IPS-18c (cell line): ENCODE data around the gene PIP5K1B.
"Not testable (repeated sequence)": the region's sequence is repeated elsewhere in the genome, so short reads cannot be mapped to it uniquely, and the experiment has no call there.

ENCODE experiments used
- H3K4me3 ChIP-seq: 2 replicates; pipeline ENCODE4 v1.7.0; 2013; ENCODE audit warnings: low read depth, mild to moderate bottlenecking, low read length, moderate library complexity; ENCODE audit not compliant: insufficient read depth
- H3K9me3 ChIP-seq: one replicate; pipeline ENCODE4 v1.6.1; 2013; ENCODE audit warnings: mild to moderate bottlenecking, low read length, moderate library complexity; ENCODE audit not compliant: control insufficient read depth, insufficient read depth

PIP5K1B gene

DNA sequence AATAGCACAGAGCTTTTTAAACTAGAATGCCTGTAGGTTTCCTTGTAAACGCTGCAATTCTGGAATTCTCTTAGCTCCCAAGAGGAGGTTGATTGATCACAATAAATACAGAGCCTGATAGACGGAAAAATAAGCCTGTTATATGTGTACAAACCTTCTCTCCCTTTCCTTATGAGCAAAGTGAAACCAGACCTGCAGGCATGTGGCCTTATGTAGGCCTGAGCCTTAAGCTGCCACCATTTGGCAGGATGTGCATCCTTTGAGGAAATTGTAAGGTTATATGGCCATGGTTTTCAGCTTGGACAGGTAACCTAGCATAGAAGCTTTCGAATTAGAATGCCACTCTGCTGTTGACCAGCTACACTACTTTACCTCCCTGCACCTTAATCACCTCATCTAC lies 259.7 kb downstream of the PIP5K1B start:
- H3K4me3 ChIP-seq, result no peak overlapping the region
- no peaks in the 10 kb centered on the region for H3K9me3 ChIP-seq

DNA sequence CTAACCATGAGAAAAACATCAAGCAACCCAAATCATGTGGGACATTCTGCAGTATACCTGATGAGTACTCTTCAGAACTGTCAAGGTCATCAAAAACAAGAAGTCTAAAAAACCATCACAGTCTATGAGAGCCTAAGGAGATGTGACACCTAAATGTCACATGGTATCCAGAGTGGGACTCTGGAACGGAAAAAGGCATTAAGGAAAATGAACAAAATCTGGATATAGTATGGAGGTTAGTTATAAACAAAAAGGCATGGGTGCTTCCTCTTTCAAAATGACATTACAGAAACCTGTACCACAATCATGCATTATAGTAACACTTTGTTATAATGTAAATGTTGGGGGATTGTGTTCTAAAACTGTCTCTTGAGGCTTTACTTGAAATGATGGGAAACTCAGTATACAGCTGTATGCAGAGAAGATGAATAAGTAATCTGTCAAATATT lies 261.5 kb downstream of the PIP5K1B start:
- Histone ChIP-seq H3K9me3 (no peaks in the 10 kb centered on the region), H3K4me3 (no peak overlapping the region)

DNA sequence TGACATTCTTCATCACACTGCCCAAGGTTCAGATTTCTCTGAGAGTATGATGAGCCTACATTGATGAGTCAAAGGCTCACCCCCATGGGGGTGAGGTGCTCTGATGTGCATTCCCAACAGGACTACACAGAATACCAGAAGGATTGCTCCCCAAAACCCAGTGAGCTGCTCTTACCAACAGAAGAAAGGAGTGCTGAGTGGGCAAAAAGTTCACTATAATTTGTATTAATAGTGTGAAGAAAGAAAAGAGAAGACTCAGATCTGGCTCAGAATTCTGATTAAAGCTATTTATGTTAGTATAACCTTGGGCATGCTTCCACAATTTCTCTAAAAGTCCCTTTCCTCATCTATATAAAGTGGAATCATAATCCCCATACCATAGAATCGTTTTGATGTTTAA lies 262.8 kb downstream of the PIP5K1B start:
- H3K4me3 ChIP-seq, result no peak overlapping the region
- no peaks in the 10 kb centered on the region for H3K9me3 ChIP-seq

DNA sequence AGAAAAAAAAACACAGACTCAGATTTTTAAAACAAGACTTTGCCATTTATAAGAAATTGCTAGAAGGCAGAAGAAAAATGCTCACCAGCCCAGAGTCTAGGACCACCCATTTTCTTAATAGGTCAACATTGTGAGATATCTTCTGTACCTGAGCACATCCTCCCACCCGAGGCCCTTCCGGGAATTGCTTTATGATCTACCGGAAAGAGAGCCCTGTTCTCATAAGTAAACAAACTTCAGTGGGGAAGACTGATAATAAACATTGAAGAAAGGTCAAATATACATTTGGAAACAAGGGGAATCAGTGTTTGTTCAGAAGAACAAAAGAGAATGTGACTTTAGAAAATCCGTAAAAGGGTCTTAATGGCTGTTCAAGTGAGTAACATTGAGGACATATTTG lies 264.5 kb downstream of the PIP5K1B start:
- Histone ChIP-seq H3K4me3 (no peak overlapping the region), H3K9me3 (no peaks in the 10 kb centered on the region)

DNA sequence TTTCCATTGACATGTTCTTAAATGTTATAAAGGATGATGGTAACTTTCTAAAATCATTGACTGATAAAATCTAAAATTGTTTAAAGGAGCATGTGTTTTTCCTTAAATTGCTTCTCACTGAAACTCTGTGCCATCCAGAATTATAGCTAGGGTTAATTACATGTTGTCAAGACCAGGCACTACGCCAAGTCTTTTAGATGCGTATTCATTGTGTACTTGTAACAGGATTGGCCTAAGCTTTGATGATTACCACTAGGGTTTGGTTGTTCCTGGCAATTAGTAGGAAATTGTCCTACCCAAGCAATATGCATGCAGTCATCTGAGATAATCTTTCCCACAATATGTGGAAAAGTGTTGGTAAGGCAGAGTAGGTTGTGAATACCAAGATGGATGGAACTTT lies 265.1 kb downstream of the PIP5K1B start:
- Histone ChIP-seq H3K9me3 (no peaks in the 10 kb centered on the region), H3K4me3 (no peak overlapping the region)

DNA sequence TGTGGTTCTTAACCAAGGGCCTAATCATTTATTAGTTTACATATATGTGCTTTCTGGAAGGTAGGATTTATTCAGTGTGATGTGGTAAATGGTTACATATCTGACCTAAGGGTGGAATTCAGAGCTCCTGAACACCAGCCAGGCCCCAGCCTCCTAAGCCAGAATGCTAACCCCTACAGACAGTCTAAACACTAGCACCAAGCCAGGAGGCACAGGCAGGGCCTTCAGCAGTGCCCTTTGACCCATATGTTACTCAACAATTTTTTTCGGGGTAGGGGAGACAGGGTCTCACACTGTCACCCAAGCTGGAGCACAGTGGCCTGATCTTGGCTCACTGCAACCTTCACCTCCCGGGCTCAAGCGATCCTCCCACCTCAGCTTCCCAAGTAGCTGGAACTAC lies 268.6 kb downstream of the PIP5K1B start:
- no peak overlapping the region for H3K4me3 ChIP-seq
- no peaks in the 10 kb centered on the region for H3K9me3 ChIP-seq

DNA sequence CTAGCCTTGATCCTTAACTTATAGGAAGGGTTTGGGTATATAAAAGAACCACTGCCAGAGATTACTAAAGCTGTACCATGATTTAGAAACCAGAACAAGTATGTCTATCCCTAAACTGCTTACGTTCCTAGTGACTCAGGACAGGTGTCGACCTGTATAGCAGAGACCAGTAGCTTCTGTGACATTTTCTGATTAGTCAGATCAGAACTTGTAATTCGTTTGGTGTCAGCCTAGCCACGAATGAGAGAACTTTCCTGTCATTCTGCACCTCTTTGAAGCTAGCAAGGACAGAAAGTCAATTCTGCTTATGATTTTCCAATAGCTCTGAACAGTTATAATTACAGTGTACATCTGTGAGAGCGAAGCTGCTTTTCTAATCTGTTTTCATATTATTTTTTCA lies 269.4 kb downstream of the PIP5K1B start:
- Histone ChIP-seq H3K4me3 (no peak overlapping the region), H3K9me3 (no peaks in the 10 kb centered on the region)

DNA sequence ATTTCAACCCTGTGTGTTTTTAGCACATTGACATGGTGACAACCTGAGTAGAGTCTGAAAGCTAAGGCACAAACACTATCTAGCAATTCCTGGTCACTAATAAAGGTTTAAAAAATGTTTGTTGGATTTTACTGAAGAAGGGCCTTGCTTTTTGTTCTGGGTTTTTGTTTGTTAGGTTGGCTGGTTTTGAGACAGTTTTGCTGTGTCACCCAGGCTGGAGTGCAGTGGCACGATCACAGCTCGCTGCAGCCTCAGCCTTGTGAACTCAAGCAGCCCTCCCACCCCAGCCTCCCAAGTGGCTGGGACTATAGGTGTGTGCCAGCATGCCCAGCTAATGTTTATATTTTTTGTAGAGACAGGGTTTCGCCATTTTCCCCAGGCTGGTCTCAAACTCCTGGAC lies 269.9 kb downstream of the PIP5K1B start:
- H3K9me3 ChIP-seq, result no peaks in the 10 kb centered on the region
- H3K4me3 ChIP-seq, result no peak overlapping the region

DNA sequence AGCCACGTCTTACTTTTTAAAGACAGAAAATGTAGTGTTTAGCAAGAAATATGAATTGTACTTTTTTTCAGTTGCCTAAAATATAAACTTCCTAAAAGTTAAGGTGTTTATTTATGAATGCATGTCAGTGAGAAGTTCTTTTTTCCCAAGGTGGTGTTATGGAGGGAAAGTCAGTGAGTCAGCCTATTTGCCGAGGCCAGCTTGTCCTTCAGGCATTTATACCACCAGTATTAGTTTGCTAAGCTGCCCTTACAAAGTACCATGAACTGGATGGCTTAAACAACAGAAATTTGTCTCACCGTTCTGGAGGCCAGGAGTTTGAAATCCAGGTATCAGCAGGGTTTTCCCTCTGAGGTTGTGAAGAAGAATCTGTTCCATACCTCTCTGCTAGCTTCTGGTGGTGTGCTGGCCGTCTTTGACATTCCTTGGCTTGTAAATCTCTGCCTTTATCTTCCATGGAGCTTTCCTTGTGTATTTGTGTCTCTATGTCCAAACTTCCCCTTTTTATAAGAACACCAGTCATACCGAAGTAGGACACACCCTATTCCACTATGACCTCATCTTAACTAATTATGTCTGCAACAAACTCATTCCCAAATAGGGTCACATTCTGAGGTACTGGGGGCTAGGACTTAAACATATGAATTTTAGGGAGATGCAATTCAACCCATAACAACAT lies 270.5 kb downstream of the PIP5K1B start:
- Histone ChIP-seq H3K4me3 (no peak overlapping the region), H3K9me3 (no peaks in the 10 kb centered on the region)

DNA sequence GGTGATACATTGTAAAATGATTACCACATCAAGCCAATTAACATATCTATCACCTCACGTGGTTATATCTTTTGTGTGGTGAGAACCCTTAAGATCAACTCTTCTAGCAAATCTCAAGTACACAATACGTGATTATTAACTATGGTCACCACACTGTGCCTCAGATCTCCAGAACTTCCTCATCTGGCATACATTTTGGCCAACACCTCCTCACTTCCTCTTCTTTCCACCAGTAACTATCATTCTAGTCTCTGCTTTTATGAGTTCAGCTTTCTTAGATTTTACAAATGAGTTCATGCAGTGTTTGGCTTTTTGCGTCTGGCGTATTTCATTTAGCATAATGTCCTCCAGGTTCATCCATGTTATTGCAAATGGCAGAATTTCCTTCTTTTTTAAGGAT lies 273.0 kb downstream of the PIP5K1B start:
- Histone ChIP-seq H3K4me3 (no peak overlapping the region), H3K9me3 (no peaks in the 10 kb centered on the region)

DNA sequence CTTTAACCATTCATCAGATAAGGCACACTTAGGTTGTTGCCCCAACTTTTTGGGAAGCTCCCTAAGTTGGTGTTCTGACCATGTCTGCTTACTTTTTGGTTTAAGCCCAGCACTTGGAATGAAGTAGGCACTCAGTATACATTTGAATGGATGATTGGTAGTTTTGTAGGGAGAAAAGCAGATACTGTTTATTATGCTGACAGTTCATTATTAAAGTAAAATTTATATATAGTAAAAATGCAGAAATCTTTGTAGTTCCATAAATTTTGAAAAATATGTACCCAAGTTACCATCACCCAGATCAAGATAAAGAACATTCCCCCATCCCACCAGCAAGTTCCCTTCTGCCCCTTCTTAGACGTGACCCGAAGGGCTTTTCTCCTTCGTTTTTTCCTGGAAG lies 273.5 kb downstream of the PIP5K1B start:
- Histone ChIP-seq H3K4me3 (no peak overlapping the region), H3K9me3 (no peaks in the 10 kb centered on the region)

DNA sequence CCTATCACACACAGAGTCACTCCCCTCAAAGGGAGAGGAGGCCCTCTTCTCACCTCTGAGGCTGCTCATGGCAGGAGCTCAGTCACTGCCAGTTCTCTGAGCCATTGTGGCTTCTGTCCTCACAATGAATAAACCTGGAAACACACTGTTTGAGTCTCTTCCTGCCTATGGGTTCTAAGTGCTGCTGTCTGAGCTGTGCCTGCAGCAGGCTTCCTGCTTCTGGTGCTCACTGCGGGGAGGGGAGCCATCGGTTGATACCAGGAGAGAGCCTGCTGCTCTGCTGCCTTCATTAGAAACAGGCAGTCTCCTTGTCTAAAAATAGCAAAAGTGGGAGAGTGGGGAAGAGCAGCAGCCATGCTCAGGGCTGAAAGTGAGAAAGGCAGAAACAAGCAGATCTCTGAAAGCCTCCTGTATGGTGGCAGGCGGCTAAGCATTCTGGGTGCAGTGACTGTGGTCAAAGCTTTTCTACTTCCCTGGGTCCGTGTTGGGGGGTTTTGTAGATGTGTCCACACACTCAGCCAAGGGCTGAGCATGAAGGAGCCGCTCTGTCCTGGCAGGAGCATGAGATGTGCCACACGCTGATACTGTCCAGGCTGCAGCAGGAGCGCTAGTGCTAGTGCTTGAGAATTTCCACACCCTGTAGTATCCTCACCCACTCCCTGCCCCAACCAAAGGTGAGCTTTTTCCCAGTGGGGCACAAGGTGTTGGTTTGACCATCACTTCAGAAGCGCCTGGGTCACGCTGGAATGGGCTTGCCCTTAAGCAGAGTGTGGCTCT lies 274.7 kb downstream of the PIP5K1B start:
- H3K9me3 ChIP-seq, result no peaks in the 10 kb centered on the region
- H3K4me3 ChIP-seq, result no peak overlapping the region

DNA sequence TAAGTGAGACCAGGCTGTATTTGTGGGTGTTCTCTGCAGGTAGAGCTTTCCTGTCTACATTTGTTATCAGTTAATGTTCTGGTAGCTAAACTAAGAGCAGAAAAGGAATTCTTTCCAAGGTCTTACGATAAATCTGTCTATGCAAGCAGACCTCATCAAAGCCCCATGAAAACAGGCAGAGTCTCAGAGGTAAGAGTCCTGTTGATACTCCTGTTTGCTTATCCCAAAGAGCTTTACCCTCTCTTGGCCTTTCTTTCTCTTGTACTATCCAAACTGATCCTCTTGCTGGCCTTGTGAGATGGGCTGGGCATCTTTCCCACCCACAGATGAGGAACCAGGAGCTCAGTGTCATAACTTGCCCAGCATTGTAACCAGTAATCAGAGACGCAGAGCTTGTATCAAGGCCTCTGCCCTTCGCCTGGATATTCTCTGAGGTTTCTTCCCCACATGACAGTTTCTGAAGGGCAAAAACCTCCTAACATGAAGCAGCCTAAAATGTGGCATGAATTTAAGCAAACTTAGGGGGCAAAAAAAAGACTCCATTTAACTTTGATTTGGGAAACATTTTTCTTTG lies 275.4 kb downstream of the PIP5K1B start:
- no peak overlapping the region for H3K4me3 ChIP-seq
- H3K9me3 ChIP-seq, result no peaks in the 10 kb centered on the region

DNA sequence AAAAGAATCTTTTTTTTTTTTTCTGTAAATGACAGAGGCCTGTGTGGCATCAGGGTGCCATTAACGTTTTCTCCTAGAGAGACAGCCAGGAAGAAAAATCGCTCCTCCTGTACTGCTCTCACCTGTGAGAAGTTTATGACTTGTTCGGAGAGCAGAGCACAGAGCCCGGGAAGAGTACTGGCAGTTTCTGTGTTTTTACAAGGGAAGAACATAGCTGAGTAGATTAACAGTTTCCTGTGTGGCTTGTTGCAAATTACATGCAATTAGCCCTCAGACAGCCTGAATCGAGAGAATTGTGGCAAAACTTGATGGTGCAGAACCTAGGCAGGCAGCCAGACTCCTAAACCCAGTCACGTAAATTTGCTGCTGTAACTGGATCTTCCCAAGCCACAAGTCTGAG lies 276.7 kb downstream of the PIP5K1B start:
- H3K4me3 ChIP-seq, result no peak overlapping the region

DNA sequence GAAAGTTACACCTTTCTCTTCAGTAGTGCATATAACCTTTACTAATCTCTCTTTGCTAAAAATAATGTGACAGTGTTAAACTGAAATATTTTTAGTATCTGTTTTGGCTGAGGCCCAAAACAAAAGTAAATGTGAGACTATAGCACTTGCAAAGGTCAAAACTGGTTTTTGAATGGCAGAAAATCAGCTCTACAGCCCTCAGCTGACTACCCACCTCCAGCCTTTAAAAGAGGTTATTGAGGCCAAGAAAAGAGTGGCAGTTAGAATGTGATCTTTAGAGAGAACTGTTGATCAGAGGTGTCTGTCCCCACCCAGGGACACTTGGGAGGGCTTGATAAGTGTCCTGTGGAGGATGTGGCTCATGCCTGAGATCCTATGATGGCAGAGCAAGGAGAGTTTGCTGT lies 278.0 kb downstream of the PIP5K1B start:
- Histone ChIP-seq H3K4me3 (no peak overlapping the region), H3K9me3 (no peaks in the 10 kb centered on the region)

More for the DNA sequence above, 276.7 kb downstream of the PIP5K1B start:
- H3K9me3 ChIP-seq, result no peaks in the 10 kb centered on the region

DNA sequence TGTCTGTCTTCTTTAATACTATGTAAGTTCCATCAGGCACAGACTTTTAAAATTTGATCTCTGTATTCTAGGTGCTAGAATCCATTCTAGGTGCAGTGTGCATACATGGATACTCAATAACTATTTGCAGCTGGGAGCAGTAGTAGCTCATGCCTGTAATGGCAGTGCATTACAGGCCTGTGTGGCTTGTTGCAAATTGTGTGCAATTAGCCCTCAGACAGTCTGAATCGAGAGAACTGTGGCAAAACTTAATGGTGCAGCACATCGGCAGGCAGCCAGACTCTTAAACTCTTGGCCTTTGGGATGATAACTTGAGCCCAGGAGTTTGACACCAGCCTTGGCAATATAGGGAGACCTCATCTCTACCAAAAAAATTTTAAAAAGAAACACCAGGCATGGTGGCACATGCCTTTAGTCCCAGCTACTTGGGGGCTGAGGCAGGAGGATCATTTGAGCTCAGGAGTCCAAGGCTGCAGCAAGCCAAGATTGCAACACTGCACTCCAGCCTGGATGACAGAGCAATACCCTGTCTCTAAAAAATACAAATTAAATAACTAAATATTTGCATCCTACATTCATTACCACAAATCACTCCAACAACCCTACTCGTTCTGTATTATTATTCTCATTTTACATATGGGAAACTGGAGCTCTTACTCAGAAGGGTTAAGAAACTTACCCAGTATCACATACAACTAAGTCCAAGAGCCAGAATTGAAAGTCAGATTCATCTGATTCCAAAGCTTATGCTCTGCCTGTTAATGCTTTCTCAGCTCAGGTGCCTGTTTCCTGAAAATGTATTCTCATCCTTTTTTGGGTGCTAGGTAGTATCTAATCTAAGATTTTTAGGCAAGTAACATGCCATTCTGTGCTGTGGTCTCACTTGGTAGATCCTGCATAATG lies 278.7 kb downstream of the PIP5K1B start:
- no peaks in the 10 kb centered on the region for H3K9me3 ChIP-seq
- no peak overlapping the region for H3K4me3 ChIP-seq

DNA sequence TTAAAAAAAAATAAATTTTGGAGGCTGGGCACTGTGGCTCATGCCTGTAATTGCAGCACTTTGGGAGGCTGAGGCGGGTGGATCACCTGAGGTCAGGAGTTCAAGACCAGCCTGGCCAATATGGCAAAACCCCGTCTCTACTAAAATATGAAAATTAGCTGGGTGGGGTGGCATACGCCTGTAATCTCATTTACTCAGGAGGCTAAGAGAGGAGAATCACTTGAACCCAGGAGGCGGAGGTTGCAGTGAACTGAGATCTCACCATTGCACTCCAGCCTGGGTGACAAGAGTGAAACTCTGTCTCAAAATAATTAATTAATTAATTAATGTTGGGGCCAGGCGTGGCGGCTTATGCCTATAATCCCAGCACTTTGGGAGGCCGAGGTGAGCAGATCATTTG lies 281.9 kb downstream of the PIP5K1B start:
- H3K9me3 ChIP-seq, H3K4me3 ChIP-seq: not testable (repeated sequence)
